HEK293 (cell line): ENCODE measurements around the gene PHC3.

Experiments used
- CTCF ChIA-PET: fragments of 350-600 bp; formaldehyde crosslinking; extraction: SDS; loops from one replicate; lab custom pipeline; 2021; ENCODE audit warnings: antibody characterized with exemption; lab: Yijun Ruan, JAX
- POLR2A ChIA-PET: fragments of 300-600 bp; formaldehyde crosslinking; extraction: SDS; loops from one replicate; lab custom pipeline; 2020; ENCODE audit warnings: antibody characterized with exemption, inconsistent platforms; lab: Yijun Ruan, JAX
- H3K27ac ChIP-seq: fragments of 200-500 bp; sonication (Bioruptor generic); 2 replicates; pipeline ENCODE4 v1.5.1; 2014; ENCODE audit warnings: low read depth, low read length, control low read depth, inconsistent platforms; ENCODE audit errors: extremely low read depth
- H3K36me3 ChIP-seq, 2 experiments: fragments of 200-500 bp in 1 of 2; sonication (Bioruptor generic) in 1 of 2; 1 replicate in 1 of 2; 2 replicates in 1 of 2; pipeline ENCODE4 v1.5.1; 2014 to 2017; ENCODE audit warnings: inconsistent platforms in 2 of 2, low read length in 2 of 2; ENCODE audit not compliant: control insufficient read depth in 2 of 2, insufficient read depth in 1 of 2
- H3K4me1 ChIP-seq: fragments of 200-500 bp; sonication (Bioruptor generic); 2 replicates; pipeline ENCODE4 v1.5.1; 2014; ENCODE audit warnings: mild to moderate bottlenecking, low read length, inconsistent platforms; ENCODE audit not compliant: control insufficient read depth, insufficient read depth
- H3K4me3 ChIP-seq: 2 replicates; pipeline ENCODE4 v1.5.1; 2011; ENCODE audit warnings: low read depth, mild to moderate bottlenecking, control low read depth, low read length, moderate library complexity
- H3K9me3 ChIP-seq: fragments of 200-500 bp; sonication (Bioruptor generic); 2 replicates; pipeline ENCODE4 v1.5.1; 2014; ENCODE audit warnings: low read depth, low read length, inconsistent platforms; ENCODE audit not compliant: control insufficient read depth, insufficient read depth
- FEZF1 ChIP-seq: fragments of 450-650 bp; formaldehyde crosslinking; IDR thresholded peaks from 2 replicates; pipeline ENCODE4 v1.5.1; 2016; ENCODE audit warnings: missing biosample characterization, missing genetic modification characterization
- HOXA7 ChIP-seq: sonication (generic); formaldehyde crosslinking; IDR thresholded peaks from 2 replicates; pipeline ENCODE4 v1.8.1; 2022; ENCODE audit warnings: missing genetic modification reagents, borderline replicate concordance
- KLF10 ChIP-seq: fragments of 450-650 bp; IDR thresholded peaks from 2 replicates; pipeline ENCODE4 v1.5.1; 2018; ENCODE audit warnings: missing biosample characterization, mild to moderate bottlenecking, missing genetic modification characterization
- ZBTB20 ChIP-seq: fragments of 450-650 bp; formaldehyde crosslinking; IDR thresholded peaks from 2 replicates; pipeline ENCODE4 v1.5.1; 2016; ENCODE audit warnings: missing biosample characterization, missing genetic modification characterization
- ZFHX2 ChIP-seq: fragments of 450-650 bp; formaldehyde crosslinking; conservative IDR thresholded peaks from 2 replicates; pipeline ENCODE4 v1.5.1; 2016; ENCODE audit warnings: missing biosample characterization, missing genetic modification characterization
- ZFP69B ChIP-seq: fragments of 450-650 bp; formaldehyde crosslinking; IDR thresholded peaks from 2 replicates; pipeline ENCODE4 v1.5.1; 2016; ENCODE audit warnings: missing biosample characterization, missing genetic modification characterization
- ZNF132 ChIP-seq: fragments of 450-650 bp; formaldehyde crosslinking; IDR thresholded peaks from 2 replicates; pipeline ENCODE4 v1.5.1; 2017; ENCODE audit warnings: missing biosample characterization, missing genetic modification characterization, borderline replicate concordance
- ZNF157 ChIP-seq: fragments of 450-650 bp; formaldehyde crosslinking; IDR thresholded peaks from 2 replicates; pipeline ENCODE4 v1.5.1; 2016; ENCODE audit warnings: missing biosample characterization, missing genetic modification characterization
- ZNF184 ChIP-seq: fragments of 450-650 bp; IDR thresholded peaks from 2 replicates; pipeline ENCODE4 v1.5.1; 2018; ENCODE audit warnings: missing biosample characterization, mild to moderate bottlenecking, missing genetic modification characterization
- ZNF211 ChIP-seq: fragments of 450-650 bp; formaldehyde crosslinking; IDR thresholded peaks from 2 replicates; pipeline ENCODE4 v1.5.1; 2016; ENCODE audit warnings: low read depth, missing biosample characterization, missing genetic modification characterization
- ZNF223 ChIP-seq: fragments of 450-650 bp; formaldehyde crosslinking; IDR thresholded peaks from 2 replicates; pipeline ENCODE4 v1.5.1; 2016; ENCODE audit warnings: missing biosample characterization, missing genetic modification characterization
- ZNF274 ChIP-seq, 2 experiments: fragments of 200-500 bp in 1 of 2; fragments of 450-650 bp in 1 of 2; sonication (Bioruptor generic) in 1 of 2; formaldehyde crosslinking in 1 of 2; IDR thresholded peaks; 2 replicates each; pipeline versions ENCODE4 v1.5.1 to v1.6.1; 2014 to 2016; ENCODE audit warnings: borderline replicate concordance in 1 of 2, inconsistent platforms in 1 of 2, low read length in 1 of 2, missing biosample characterization in 1 of 2, missing genetic modification characterization in 1 of 2
- ZNF366 ChIP-seq: fragments of 450-650 bp; formaldehyde crosslinking; conservative IDR thresholded peaks from 2 replicates; pipeline ENCODE4 v1.5.1; 2016; ENCODE audit warnings: missing biosample characterization, missing genetic modification characterization
- ZNF473 ChIP-seq: fragments of 450-650 bp; formaldehyde crosslinking; IDR thresholded peaks from 2 replicates; pipeline ENCODE4 v1.5.1; 2017; ENCODE audit warnings: missing biosample characterization, missing genetic modification characterization
- ZNF843 ChIP-seq: fragments of 450-650 bp; formaldehyde crosslinking; IDR thresholded peaks from 2 replicates; pipeline ENCODE4 v1.5.1; 2016; ENCODE audit warnings: missing biosample characterization, missing genetic modification characterization
- TF ChIP-seq, protein P1 (sequence below): fragments of 450-650 bp; formaldehyde crosslinking; conservative IDR thresholded peaks from 2 replicates; pipeline ENCODE4 v1.5.1; 2016; ENCODE audit warnings: low read depth, missing biosample characterization, missing genetic modification characterization
- TF ChIP-seq, protein P2 (sequence below): fragments of 450-650 bp; formaldehyde crosslinking; IDR thresholded peaks from 2 replicates; pipeline ENCODE4 v1.5.1; 2016; ENCODE audit warnings: missing biosample characterization, missing genetic modification characterization
- TF ChIP-seq, protein P3 (sequence below): fragments of 450-650 bp; formaldehyde crosslinking; IDR thresholded peaks from 2 replicates; pipeline ENCODE4 v1.5.1; 2016; ENCODE audit warnings: missing biosample characterization, missing genetic modification characterization
- TF ChIP-seq, protein P4 (sequence below): fragments of 450-650 bp; formaldehyde crosslinking; IDR thresholded peaks from 2 replicates; pipeline ENCODE4 v1.5.1; 2017; ENCODE audit warnings: missing biosample characterization, missing genetic modification characterization

Gene PHC3

DNA sequence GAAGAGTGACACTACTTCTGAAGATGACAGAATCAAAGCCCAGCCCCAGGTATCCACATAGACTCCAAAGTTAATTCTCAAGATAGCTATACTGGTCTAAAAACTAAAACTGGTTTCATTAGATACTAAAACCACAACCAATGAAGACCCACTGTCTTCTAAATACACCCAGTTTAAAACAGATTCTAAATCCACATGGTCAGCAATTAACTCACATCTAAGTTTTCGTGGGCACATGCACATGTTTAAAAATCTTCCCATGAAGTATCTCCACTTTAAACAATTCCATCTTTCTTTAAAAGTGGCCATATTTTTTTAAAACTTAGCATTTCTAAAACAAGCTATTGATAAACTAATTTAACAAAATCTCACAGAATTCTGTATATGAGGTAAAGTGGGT lies 80.6 kb downstream of the PHC3 start:
- TF ChIP-seq KLF10 (no peak), ZNF223 (tag by site-specific recombination) (no peak), ZNF366 (no peak), ZNF843 (tag by site-specific recombination) (no peak), ZNF473 (no peak), ZBTB20 (tag by site-specific recombination) (no peak), ZNF211 (tag by site-specific recombination) (no peak), ZNF184 (no peak), ZFHX2 (tag by site-specific recombination) (no peak), HOXA7 (CRISPR knock-in tag) (no peak)
- TF ChIP-seq, protein P1, sequence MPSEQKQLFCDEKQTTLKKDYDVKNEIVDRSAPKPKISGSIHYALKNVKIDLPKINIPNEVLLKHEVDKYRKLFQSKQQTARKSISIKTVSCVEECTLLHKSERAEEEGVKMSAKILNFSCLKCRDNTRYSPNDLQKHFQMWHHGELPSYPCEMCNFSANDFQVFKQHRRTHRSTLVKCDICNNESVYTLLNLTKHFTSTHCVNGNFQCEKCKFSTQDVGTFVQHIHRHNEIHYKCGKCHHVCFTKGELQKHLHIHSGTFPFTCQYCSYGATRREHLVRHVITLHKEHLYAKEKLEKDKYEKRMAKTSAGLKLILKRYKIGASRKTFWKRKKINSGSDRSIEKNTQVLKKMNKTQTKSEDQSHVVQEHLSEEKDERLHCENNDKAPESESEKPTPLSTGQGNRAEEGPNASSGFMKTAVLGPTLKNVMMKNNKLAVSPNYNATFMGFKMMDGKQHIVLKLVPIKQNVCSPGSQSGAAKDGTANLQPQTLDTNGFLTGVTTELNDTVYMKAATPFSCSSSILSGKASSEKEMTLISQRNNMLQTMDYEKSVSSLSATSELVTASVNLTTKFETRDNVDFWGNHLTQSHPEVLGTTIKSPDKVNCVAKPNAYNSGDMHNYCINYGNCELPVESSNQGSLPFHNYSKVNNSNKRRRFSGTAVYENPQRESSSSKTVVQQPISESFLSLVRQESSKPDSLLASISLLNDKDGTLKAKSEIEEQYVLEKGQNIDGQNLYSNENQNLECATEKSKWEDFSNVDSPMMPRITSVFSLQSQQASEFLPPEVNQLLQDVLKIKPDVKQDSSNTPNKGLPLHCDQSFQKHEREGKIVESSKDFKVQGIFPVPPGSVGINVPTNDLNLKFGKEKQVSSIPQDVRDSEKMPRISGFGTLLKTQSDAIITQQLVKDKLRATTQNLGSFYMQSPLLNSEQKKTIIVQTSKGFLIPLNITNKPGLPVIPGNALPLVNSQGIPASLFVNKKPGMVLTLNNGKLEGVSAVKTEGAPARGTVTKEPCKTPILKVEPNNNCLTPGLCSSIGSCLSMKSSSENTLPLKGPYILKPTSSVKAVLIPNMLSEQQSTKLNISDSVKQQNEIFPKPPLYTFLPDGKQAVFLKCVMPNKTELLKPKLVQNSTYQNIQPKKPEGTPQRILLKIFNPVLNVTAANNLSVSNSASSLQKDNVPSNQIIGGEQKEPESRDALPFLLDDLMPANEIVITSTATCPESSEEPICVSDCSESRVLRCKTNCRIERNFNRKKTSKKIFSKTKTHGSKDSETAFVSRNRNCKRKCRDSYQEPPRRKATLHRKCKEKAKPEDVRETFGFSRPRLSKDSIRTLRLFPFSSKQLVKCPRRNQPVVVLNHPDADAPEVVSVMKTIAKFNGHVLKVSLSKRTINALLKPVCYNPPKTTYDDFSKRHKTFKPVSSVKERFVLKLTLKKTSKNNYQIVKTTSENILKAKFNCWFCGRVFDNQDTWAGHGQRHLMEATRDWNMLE (tag by site-specific recombination): no peak
- TF ChIP-seq, protein P2, sequence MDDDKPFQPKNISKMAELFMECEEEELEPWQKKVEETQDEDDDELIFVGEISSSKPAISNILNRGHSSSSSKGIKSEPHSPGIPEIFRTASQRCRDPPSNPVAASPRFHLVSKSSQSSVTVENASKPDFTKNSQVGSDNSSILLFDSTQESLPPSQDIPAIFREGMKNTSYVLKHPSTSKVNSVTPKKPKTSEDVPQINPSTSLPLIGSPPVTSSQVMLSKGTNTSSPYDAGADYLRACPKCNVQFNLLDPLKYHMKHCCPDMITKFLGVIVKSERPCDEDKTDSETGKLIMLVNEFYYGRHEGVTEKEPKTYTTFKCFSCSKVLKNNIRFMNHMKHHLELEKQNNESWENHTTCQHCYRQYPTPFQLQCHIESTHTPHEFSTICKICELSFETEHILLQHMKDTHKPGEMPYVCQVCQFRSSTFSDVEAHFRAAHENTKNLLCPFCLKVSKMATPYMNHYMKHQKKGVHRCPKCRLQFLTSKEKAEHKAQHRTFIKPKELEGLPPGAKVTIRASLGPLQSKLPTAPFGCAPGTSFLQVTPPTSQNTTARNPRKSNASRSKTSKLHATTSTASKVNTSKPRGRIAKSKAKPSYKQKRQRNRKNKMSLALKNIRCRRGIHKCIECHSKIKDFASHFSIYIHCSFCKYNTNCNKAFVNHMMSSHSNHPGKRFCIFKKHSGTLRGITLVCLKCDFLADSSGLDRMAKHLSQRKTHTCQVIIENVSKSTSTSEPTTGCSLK (tag by site-specific recombination): no peak
- Histone ChIP-seq H3K27ac (no peak overlapping the region), H3K9me3 (no peaks in the 10 kb centered on the region), H3K4me1 (no peaks in the 10 kb centered on the region), H3K4me3 (no peak overlapping the region), H3K36me3 (peaks cover 21 to 73% of the 10 kb centered on the region in 2 experiments)
- POLR2A ChIA-PET: no interaction called here
- CTCF ChIA-PET: interaction anchor here (0.6 to 1.1 kb wide), 2 partner anchors 8 to 37 kb away, joined by 3 read pairs; no protein-coding TSS in a partner anchor

DNA sequence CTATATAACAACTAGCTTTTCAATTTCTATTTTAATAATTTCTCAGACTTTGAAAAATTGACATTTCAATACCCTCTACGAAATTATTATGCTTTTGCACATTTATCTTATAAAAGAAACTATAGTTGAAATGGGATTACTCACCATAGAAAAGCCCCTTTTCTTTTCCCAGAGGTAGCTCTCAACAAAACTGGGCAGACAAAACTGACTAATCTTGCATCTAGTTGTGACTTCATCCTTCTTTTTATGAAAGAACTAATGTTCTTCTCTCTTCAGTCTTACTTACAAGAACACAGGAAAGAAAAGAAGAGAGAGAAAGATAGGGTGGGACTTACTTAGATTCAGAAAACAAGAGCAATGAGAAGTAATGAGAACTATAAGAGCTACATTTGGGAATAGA lies 82.8 kb downstream of the PHC3 start:
- Histone ChIP-seq H3K4me3 (no peak overlapping the region), H3K4me1 (no peaks in the 10 kb centered on the region), H3K36me3 (peaks cover 12 to 84% of the 10 kb centered on the region in 2 experiments), H3K27ac (no peak overlapping the region), H3K9me3 (no peaks in the 10 kb centered on the region)
- ChIA-PET CTCF (interaction anchor here (0.6 to 1.1 kb wide), 4 partner anchors 23 to 315 kb away, joined by 3 to 4 read pairs (median 3); no protein-coding TSS in a partner anchor), POLR2A (no interaction called here)
- TF ChIP-seq ZNF132 (tag by site-specific recombination) (no peak), ZBTB20 (tag by site-specific recombination) (no peak), FEZF1 (tag by site-specific recombination) (no peak), ZNF157 (tag by site-specific recombination) (no peak), ZFP69B (tag by site-specific recombination) (no peak)

DNA sequence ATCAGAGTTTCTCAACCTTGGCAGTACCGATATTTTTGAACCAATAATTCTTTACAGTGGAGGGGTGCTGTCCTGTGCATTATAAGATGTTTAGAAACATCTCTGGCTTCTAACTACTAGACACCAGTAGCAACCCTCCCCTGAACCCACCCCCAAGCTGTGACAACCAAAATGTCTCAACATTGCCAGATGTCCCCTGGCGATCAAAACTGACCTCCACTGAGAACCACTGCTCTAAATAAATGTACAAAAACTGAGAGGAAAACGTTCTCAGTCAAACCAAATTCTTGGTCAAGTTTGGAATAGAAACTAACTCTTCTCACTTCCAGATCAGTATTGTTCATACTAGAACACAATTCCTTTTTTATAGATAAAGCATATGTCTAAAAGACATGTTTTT lies 85.2 kb downstream of the PHC3 start:
- peaks cover 6 to 82% of the 10 kb centered on the region in 2 experiments; a peak in 2 of 3 replicates for H3K36me3 ChIP-seq
- no peak overlapping the region for H3K27ac ChIP-seq
- POLR2A ChIA-PET: no interaction called here
- H3K9me3 ChIP-seq: no peaks in the 10 kb centered on the region
- no peak overlapping the region for H3K4me3 ChIP-seq
- CTCF ChIA-PET: interaction anchor here (0.7 kb wide), 1 partner anchor 716 kb away, joined by 3 read pairs; no protein-coding TSS in a partner anchor
- no peaks in the 10 kb centered on the region for H3K4me1 ChIP-seq
- TF ChIP-seq HOXA7 (CRISPR knock-in tag) (no peak), ZNF274 (IDR thresholded peaks at IDR 0.05; ENCODE audit: low read length) (no peak), ZNF274 (tag by site-specific recombination; IDR thresholded peaks at IDR 0.05; ENCODE audit: borderline replicate concordance) (no peak)
- TF ChIP-seq, protein P3, sequence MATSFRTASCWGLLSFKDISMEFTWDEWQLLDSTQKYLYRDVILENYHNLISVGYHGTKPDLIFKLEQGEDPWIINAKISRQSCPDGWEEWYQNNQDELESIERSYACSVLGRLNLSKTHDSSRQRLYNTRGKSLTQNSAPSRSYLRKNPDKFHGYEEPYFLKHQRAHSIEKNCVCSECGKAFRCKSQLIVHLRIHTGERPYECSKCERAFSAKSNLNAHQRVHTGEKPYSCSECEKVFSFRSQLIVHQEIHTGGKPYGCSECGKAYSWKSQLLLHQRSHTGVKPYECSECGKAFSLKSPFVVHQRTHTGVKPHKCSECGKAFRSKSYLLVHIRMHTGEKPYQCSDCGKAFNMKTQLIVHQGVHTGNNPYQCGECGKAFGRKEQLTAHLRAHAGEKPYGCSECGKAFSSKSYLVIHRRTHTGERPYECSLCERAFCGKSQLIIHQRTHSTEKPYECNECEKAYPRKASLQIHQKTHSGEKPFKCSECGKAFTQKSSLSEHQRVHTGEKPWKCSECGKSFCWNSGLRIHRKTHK: no peak
- TF ChIP-seq, protein P4, sequence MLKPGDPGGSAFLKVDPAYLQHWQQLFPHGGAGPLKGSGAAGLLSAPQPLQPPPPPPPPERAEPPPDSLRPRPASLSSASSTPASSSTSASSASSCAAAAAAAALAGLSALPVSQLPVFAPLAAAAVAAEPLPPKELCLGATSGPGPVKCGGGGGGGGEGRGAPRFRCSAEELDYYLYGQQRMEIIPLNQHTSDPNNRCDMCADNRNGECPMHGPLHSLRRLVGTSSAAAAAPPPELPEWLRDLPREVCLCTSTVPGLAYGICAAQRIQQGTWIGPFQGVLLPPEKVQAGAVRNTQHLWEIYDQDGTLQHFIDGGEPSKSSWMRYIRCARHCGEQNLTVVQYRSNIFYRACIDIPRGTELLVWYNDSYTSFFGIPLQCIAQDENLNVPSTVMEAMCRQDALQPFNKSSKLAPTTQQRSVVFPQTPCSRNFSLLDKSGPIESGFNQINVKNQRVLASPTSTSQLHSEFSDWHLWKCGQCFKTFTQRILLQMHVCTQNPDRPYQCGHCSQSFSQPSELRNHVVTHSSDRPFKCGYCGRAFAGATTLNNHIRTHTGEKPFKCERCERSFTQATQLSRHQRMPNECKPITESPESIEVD (tag by site-specific recombination): no peak
